Measurements from ENCODE around the gene ZDHHC14. TPM values are rescaled to one million over a fixed set of nuclear protein-coding genes. Genes with fewer than 3 reads are reported as not detected.
"Not testable (repeated sequence)": the region's sequence is repeated elsewhere in the genome, so short reads cannot be mapped to it uniquely, and the experiment has no call there.

Gene ZDHHC14
- total RNA-seq, 1 experiment from 2014 or later, result 17.3 TPM

DNA sequence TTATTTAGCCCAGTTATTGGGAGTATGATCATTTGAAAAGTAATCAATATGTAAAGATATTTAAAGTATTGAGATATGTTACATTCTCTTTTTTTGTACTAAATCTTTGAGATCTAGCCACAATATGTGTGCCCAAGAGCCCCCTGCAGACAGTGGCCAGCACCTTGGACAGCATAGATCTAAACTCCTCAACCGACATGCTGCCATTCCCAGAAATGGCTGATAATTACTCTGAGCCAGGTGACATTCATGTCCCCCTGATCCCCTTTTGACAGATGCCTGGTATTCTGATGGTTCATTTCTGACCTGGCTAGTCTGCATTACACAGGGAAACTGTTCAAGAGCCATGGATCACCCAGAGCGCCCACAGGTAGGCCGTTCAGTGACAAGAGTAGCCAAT is 177.1 kb downstream of the ZDHHC14 start:
- Mint-ChIP-seq H3K27me3 (ENCODE audit: unreplicated experiment) (no peaks in the 10 kb centered on the region), H3K9me3 (ENCODE audit: low read depth, unreplicated experiment) (no peaks in the 10 kb centered on the region), H3K4me3 (ENCODE audit: low read depth, unreplicated experiment) (no peak overlapping the region), H3K36me3 (ENCODE audit: insufficient read depth, unreplicated experiment) (no peaks in the 10 kb centered on the region), H3K27ac (ENCODE audit: unreplicated experiment) (no peak overlapping the region), H3K4me1 (ENCODE audit: low read depth, unreplicated experiment) (peaks cover 1% of the 10 kb centered on the region)
- intact Hi-C loops (cut with micrococcal nuclease; ENCODE audit: unreplicated experiment), result no loop called here
- no peak for DNase-seq
- TF ChIP-seq, protein P1, sequence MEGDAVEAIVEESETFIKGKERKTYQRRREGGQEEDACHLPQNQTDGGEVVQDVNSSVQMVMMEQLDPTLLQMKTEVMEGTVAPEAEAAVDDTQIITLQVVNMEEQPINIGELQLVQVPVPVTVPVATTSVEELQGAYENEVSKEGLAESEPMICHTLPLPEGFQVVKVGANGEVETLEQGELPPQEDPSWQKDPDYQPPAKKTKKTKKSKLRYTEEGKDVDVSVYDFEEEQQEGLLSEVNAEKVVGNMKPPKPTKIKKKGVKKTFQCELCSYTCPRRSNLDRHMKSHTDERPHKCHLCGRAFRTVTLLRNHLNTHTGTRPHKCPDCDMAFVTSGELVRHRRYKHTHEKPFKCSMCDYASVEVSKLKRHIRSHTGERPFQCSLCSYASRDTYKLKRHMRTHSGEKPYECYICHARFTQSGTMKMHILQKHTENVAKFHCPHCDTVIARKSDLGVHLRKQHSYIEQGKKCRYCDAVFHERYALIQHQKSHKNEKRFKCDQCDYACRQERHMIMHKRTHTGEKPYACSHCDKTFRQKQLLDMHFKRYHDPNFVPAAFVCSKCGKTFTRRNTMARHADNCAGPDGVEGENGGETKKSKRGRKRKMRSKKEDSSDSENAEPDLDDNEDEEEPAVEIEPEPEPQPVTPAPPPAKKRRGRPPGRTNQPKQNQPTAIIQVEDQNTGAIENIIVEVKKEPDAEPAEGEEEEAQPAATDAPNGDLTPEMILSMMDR (IDR thresholded peaks at IDR 0.05; ENCODE audit: unreplicated experiment), result no peak
- BruUV-seq (replicated peaks), result no TSS peak
- CTCF ChIA-PET, result no interaction called here

DNA sequence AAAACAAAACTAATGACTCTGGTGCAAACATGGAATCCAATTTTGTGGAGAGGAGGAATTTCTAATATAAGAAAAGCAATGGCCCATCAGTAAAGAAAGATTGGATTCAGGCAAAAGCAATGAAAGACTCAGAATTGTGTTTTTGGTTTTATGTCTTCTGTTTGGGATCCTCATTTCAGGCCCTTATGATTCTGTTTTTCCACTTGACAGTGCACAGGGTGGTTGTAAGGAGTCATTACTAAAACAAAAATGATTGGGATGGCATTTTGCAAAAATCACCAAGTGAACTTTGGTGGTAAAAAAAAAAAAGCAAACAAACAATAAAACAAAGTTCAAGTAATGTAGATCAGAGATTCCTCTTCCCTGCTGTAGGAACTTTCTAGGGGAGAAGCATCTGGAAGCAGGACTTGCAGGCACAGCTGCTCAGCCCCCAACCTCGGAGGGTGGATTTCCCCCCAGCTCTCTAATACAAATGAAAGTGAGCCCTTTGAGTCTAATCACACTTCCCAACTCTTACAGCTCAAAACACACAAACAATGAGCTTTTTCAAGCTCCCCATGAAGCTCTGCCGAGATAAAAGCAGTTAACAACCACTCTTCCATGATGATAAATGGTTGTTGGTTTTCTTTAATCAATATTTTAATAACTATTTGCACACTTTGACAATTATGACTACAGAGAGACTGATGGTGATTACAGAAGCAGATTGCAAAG is 177.7 kb downstream of the ZDHHC14 start:
- Mint-ChIP-seq H3K9me3 (ENCODE audit: low read depth, unreplicated experiment) (no peaks in the 10 kb centered on the region), H3K27ac (ENCODE audit: unreplicated experiment) (no peak overlapping the region), H3K4me1 (ENCODE audit: low read depth, unreplicated experiment) (no peaks in the 10 kb centered on the region), H3K36me3 (ENCODE audit: insufficient read depth, unreplicated experiment) (no peaks in the 10 kb centered on the region), H3K27me3 (ENCODE audit: unreplicated experiment) (no peaks in the 10 kb centered on the region), H3K4me3 (ENCODE audit: low read depth, unreplicated experiment) (no peak overlapping the region)
- TF ChIP-seq, protein P1 (IDR thresholded peaks at IDR 0.05; ENCODE audit: unreplicated experiment), result no peak
- CTCF ChIA-PET, result no interaction called here
- DNase-seq, result no peak
- intact Hi-C loops (cut with micrococcal nuclease; ENCODE audit: unreplicated experiment), result no loop called here
- no TSS peak for BruUV-seq (replicated peaks)

DNA sequence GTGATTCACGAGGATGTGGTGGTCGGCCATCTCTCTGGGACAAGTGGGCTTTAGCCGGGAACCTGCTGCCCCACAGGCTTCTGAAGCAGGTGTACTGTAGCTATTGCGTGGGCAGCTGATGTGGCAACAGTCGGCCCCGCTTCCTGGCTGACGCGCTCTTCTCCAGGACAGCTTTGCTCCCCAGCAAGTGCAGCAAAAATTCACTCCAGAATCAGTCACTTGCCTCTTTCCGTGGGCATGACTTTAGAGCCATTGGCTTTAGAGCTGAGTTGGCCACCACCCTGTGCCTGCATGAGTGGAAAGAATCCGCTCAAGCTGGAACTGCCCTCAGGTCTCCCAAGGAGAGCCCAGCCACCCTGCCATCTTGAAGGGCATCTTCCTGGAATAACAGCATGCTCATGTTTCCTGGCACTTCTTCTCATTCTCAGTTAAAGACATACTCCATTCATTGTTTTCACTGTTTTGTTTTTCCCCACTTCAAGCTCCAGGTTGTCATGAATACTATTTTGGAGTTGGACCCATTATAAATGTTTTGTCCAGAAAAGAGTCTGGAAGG is 178.3 kb downstream of the ZDHHC14 start:
- Mint-ChIP-seq H3K27ac (ENCODE audit: unreplicated experiment) (no peak overlapping the region), H3K36me3 (ENCODE audit: insufficient read depth, unreplicated experiment) (no peaks in the 10 kb centered on the region), H3K4me1 (ENCODE audit: low read depth, unreplicated experiment) (no peaks in the 10 kb centered on the region), H3K4me3 (ENCODE audit: low read depth, unreplicated experiment) (no peak overlapping the region), H3K27me3 (ENCODE audit: unreplicated experiment) (no peaks in the 10 kb centered on the region), H3K9me3 (ENCODE audit: low read depth, unreplicated experiment) (no peaks in the 10 kb centered on the region)
- intact Hi-C loops (cut with micrococcal nuclease; ENCODE audit: unreplicated experiment), result no loop called here
- TF ChIP-seq, protein P1 (IDR thresholded peaks at IDR 0.05; ENCODE audit: unreplicated experiment), result no peak
- CTCF ChIA-PET, result no interaction called here
- no TSS peak for BruUV-seq (replicated peaks)
- no peak for DNase-seq

DNA sequence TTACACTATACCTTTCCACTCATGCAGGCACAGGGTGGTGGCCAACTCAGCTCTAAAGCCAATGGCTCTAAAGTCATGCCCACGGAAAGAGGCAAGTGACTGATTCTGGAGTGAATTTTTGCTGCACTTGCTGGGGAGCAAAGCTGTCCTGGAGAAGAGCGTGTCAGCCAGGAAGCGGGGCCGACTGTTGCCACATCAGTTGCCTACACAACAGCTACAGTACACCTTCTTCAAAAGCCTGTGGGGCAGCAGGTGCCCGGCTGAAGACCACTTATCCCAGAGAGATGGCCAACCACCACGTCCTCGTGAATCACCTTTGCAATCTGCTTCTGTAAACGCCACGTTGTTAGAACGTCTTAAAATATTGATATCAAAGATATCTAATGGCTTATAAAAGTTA is 179.1 kb downstream of the ZDHHC14 start:
- H3K36me3 Mint-ChIP-seq (ENCODE audit: insufficient read depth, unreplicated experiment); H3K27ac Mint-ChIP-seq (ENCODE audit: unreplicated experiment); H3K4me1 Mint-ChIP-seq (ENCODE audit: low read depth, unreplicated experiment); H3K27me3 Mint-ChIP-seq (ENCODE audit: unreplicated experiment); CTCF ChIA-PET; H3K4me3 Mint-ChIP-seq (ENCODE audit: low read depth, unreplicated experiment); DNase-seq; H3K9me3 Mint-ChIP-seq (ENCODE audit: low read depth, unreplicated experiment); intact Hi-C loops (cut with micrococcal nuclease; ENCODE audit: unreplicated experiment); BruUV-seq (replicated peaks): not testable (repeated sequence)

Data from Calu3 (cell line).